K562 (cell line): ENCODE measurements around the gene ZSWIM1. TPM values are rescaled to one million over a fixed set of nuclear protein-coding genes. Genes with fewer than 3 reads are reported as not detected.
A peak's percentile ranks its signal among the peaks of the same experiment; 100 is the strongest.

Source experiments
- ARID3A ChIP-seq: IDR thresholded peaks from 2 replicates; pipeline ENCODE4 v1.6.1; 2012; ENCODE audit warnings: low read depth, low read length, improper control_type of control experiment, borderline replicate concordance
- ATF6 ChIP-seq: sonication (generic); formaldehyde crosslinking; IDR thresholded peaks from 2 replicates; pipeline ENCODE4 v1.4.0; 2020; ENCODE audit warnings: mild to moderate bottlenecking, missing genetic modification reagents
- CHCHD3 ChIP-seq: fragments of 250-450 bp; sonication (Bioruptor Pico); IDR thresholded peaks from 2 replicates; pipeline ENCODE4 v2.1.2; 2022; ENCODE audit warnings: mild to moderate bottlenecking
- CXXC5 ChIP-seq: fragments of 250-450 bp; sonication (Bioruptor Pico); IDR thresholded peaks from 2 replicates; pipeline ENCODE4 v1.8.0; 2022; ENCODE audit warnings: inconsistent platforms, mild to moderate bottlenecking, moderate library complexity
- E2F4 ChIP-seq: sonication (generic); formaldehyde crosslinking; IDR thresholded peaks from 2 replicates; pipeline ENCODE4 v1.8.0; 2022; ENCODE audit warnings: mild to moderate bottlenecking, low read depth, missing genetic modification reagents
- E4F1 ChIP-seq: fragments of 250-450 bp; sonication (Bioruptor Pico); IDR thresholded peaks from 2 replicates; pipeline ENCODE4 v1.5.0; 2021; ENCODE audit warnings: mild to moderate bottlenecking, borderline replicate concordance
- KLF13 ChIP-seq: fragments of 450-650 bp; IDR thresholded peaks from 2 replicates; pipeline ENCODE4 v1.6.1; 2016; ENCODE audit warnings: missing genetic modification characterization, low read depth, mild to moderate bottlenecking, missing compliant biosample characterization, moderate library complexity, borderline replicate concordance
- MLX ChIP-seq, 2 experiments: fragments of 450-650 bp in 1 of 2; sonication (generic) in 1 of 2; formaldehyde crosslinking; conservative IDR thresholded peaks; 2 replicates each; pipeline versions ENCODE4 v1.4.0 to v1.8.1; 2020 to 2022; ENCODE audit warnings: mild to moderate bottlenecking in 1 of 2, missing genetic modification reagents in 1 of 2
- SPI1 ChIP-seq: IDR thresholded peaks from 2 replicates; pipeline ENCODE4 v1.6.1; 2011; ENCODE audit warnings: low read depth, low read length, control low read depth, borderline replicate concordance
- STAT5A ChIP-seq: IDR thresholded peaks from 2 replicates; pipeline ENCODE4 v1.6.1; 2012; ENCODE audit warnings: low read length, inconsistent platforms, borderline replicate concordance
- ZNF592 ChIP-seq: fragments of 450-650 bp; IDR thresholded peaks from 2 replicates; pipeline ENCODE4 v1.6.1; 2017; ENCODE audit warnings: antibody characterized with exemption, mild to moderate bottlenecking
- ZNF764 ChIP-seq: fragments of 250-450 bp; sonication (Bioruptor Pico); IDR thresholded peaks from 2 replicates; pipeline ENCODE4 v1.4.0; 2020; ENCODE audit warnings: low read depth, mild to moderate bottlenecking, moderate library complexity
- polyA plus RNA-seq, 8 experiments: library from polyadenylated mRNA; depleted of rRNA in 4 of 8; stranded (reverse) in 5 of 8; unstranded in 3 of 8; fragments of >200 nt; fragmentation: Nextera tagmentation in 2 of 8; fragmentation: Illumina TruSeq in 1 of 8; extraction: Ambion mirVana in 2 of 8; extraction: Trizol in 1 of 8; gene quantifications; 2 replicates each; pipeline versions ENCODE4 v1.2.1 to v1.2.3, GENCODE V29; 2011 to 2014; ENCODE audit warnings: inconsistent platforms in 1 of 8, missing spikeins in 1 of 8
- total RNA-seq, 7 experiments: library from RNA; depleted of rRNA in 6 of 7; stranded (reverse); fragments of >200 nt in 6 of 7; fragmentation: Illumina TruSeq in 2 of 7; extraction: Trizol in 2 of 7; gene quantifications; 2 replicates each; pipeline versions ENCODE4 v1.2.1 to v1.2.3, GENCODE V29; 2011 to 2021; ENCODE audit warnings: low replicate concordance in 1 of 7

ZSWIM1 gene
- total and polyA plus RNA-seq, 9 of the 15 experiments (the other 6 are each of a cell fraction or from before 2014, with no cell fraction given), result 2.5 to 15.6 (median 9.5) TPM

- no peak for TF ChIP-seq ATF6 (CRISPR knock-in tag)
- TF ChIP-seq MLX (CRISPR knock-in tag; conservative IDR thresholded peaks at IDR 0.05), result no peak
- no peak for TF ChIP-seq E4F1 (CRISPR knock-in tag)
- TF ChIP-seq E2F4, result no peak
- no peak for TF ChIP-seq STAT5A
- peak; percentile 59; the same call in 1 of the 2 replicates for TF ChIP-seq SPI1
- peak; percentile 34; the same call in 1 of the 2 replicates for TF ChIP-seq CXXC5 (CRISPR knock-in tag)
- TF ChIP-seq ZNF764 (CRISPR knock-in tag), result no peak
- 0 out of 2 replicates have a peak, but pooled peaks have one; percentile 48 for TF ChIP-seq KLF13 (tag)
- peak; percentile 99 for TF ChIP-seq ARID3A
- peak; percentile 58 for TF ChIP-seq ZNF592
- no peak for TF ChIP-seq CHCHD3
Measured at GRCh38 chr20:45857114-45857881, 23.7 kb upstream of the ZSWIM1 start, which contains the start of the genes ACOT8 and ZSWIM3 (continued).
